Fibroblast of villous mesenchyme (primary cell): ENCODE data around the gene EXTL1. TPM values are rescaled to one million over a fixed set of nuclear protein-coding genes. Genes with fewer than 3 reads are reported as not detected.
A peak's percentile ranks its signal among the peaks of the same experiment; 100 is the strongest.

Source experiments
- DNase-seq: peaks from one replicate; pipeline ENCODE4 v3.0.0-alpha.2; 2010; ENCODE audit warnings: low read depth
- H3K4me3 ChIP-seq: 2 replicates; pipeline ENCODE4 v1.5.1; 2011; ENCODE audit warnings: low read depth, mild to moderate bottlenecking, low read length
- total RNA-seq: library from RNA; depleted of rRNA; stranded (reverse); fragments of >200 nt; gene quantifications from 2 replicates; pipeline ENCODE4 v1.2.3, GENCODE V29; 2012
- TF ChIP-seq, protein P1 (sequence below): IDR thresholded peaks from 2 replicates; pipeline ENCODE4 v1.5.1; 2012; ENCODE audit warnings: low read depth, mild to moderate bottlenecking, low read length; ENCODE audit not compliant: insufficient read depth

Gene EXTL1
- total RNA-seq, 1 donor = 6.0 TPM

DNA sequence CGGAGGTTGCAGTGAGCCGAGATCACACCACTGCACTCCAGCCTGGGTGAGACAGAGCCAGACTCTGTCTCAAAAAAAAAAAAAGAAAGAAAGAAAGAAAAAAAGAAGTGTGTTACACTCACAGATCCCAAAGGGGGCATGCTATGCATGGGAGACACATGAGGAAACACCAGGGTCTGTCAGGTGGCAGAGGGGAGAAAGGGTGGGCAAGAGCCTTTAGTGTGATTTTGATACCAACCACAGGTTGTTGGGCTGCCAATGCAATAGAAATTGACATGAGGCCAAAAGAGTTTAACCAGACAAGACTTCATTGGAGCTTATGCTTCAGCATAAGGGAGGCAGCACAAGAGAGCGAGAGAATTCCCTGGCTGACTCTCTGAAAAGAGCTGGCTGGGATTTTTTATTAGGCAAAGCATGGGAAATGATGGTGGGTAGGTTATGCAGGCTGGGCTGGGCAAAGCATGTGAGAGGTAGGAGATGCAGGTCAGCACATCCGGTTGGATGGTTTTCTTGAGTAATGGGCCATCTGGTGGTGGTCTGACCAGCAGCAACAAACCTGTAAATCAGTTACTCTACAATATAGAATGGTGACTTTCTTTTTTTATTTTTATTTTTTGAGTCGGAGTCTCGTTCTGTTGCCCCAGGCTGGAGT lies 11.7 kb upstream of the EXTL1 start:
- H3K4me3 ChIP-seq = no peak overlapping the region
- TF ChIP-seq, protein P1, sequence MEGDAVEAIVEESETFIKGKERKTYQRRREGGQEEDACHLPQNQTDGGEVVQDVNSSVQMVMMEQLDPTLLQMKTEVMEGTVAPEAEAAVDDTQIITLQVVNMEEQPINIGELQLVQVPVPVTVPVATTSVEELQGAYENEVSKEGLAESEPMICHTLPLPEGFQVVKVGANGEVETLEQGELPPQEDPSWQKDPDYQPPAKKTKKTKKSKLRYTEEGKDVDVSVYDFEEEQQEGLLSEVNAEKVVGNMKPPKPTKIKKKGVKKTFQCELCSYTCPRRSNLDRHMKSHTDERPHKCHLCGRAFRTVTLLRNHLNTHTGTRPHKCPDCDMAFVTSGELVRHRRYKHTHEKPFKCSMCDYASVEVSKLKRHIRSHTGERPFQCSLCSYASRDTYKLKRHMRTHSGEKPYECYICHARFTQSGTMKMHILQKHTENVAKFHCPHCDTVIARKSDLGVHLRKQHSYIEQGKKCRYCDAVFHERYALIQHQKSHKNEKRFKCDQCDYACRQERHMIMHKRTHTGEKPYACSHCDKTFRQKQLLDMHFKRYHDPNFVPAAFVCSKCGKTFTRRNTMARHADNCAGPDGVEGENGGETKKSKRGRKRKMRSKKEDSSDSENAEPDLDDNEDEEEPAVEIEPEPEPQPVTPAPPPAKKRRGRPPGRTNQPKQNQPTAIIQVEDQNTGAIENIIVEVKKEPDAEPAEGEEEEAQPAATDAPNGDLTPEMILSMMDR = peak; percentile 15
- no peak for DNase-seq

DNA sequence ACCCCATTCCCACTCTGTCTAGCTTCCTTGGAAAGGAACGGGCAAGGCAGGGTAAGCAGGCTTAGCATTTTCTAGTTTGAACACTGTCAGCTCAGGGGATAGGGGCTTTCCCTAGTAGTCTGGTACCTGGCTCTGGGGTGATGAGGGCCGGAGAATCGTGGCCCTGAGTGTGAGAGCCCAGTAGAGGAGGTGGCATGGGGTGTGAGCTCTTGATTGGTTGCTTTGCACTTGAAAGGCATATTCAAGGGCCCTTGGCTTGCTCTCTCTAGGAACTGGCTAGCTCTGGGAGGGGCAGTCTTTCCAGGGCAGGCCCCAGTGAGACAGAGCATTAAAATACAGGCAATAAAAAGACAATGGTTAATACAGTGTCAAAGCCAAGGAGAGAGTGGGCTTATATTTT lies 10.8 kb upstream of the EXTL1 start:
- H3K4me3 ChIP-seq = no peak overlapping the region
- DNase-seq = no peak
- TF ChIP-seq, protein P1 = no peak

DNA sequence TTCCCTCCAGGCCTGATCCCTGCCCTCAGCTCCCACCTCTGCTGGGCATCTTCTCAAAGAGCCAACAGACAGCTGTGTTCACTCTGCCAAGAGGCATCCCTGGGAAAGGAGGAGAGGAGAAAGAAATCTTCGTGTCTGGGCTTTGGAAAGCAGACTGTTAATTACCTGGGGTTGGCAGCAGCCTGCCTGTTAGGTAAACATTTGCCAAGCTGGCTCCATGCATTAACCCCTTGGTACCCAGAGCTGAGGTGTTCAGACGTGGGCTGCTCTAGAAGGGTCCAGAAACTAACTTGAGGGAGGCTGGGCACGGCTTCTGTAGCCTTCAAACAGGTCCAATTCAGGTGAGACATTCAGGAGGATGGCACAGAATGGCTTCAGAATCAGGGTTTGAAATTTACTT lies 8.7 kb upstream of the EXTL1 start:
- no peak for DNase-seq
- no peak overlapping the region for H3K4me3 ChIP-seq
- TF ChIP-seq, protein P1 = no peak

DNA sequence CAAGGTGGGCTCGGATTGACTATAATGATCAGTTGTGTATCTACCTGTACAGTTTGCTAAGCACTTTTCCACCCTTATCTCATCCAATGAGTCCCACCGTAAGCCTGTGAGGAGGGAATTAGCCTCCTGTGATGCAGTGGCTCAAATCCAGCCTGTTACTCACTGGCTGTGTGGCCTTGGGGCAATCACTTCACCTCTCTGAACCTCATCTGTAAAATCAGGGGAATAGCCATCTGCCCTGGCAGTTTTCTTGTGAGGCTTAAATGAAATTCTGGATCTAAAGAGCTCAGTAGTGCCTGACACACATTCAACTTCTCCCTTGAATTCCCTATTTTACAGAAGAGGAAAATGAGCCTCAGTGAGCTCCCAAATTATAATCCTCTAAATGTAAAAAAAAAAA lies 7.4 kb upstream of the EXTL1 start:
- TF ChIP-seq, protein P1 = no peak
- no peak for DNase-seq
- H3K4me3 ChIP-seq = no peak overlapping the region

DNA sequence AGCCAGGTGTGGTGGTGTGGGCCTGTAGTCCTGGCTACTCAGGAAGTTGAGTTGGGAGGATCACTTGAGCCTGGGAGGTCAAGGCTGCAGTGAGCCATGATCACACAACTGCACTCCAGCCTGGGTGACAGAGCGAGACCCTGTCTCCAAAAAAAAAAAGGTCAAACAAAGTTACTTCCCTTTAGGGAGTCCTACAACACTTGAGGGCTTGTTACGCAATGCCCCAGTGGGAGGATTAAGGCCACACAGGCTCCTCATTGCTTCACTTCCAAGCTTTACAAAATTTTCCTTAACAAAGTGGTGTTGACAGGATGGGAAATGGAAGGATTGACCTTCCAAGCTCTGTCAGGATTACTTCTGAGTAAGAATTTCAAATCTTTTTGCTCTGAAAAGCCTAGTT lies 6.2 kb upstream of the EXTL1 start:
- H3K4me3 ChIP-seq = no peak overlapping the region
- DNase-seq = peak; percentile 95
- TF ChIP-seq, protein P1 = no peak

DNA sequence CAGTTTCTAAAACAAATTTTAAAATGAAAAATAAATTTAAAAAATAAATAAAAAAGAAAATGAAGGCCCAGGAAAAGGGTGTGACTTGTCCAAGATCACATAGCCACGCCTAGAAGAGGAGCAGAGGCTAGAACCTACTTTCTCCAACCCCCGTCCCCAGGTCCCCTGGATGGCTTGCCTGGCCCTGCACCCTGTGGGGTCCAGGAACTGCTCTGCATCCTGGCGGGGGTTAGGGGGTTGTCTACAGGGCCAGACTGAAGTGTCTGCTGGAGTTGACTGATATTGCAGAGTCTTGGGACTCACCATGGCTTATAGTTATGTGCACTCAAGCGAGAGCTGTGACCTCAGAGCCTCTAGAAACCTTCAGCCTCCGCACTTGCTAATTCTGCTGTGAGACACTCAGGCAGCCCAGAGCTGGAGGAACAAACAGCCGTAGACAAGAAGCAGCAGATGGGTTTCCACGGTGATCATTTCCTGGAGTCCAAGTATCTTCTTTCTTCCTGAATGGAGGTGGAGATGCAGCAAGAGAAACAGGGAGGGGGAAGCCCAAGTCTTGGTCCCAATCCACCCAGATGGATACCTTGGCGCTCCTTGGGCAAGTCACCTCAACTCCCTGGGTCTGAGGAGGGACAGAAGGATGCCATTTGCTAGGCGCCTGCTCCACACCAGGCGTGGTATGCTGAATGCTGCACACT lies 5.2 kb upstream of the EXTL1 start:
- TF ChIP-seq, protein P1 = no peak
- no peak for DNase-seq
- no peak overlapping the region for H3K4me3 ChIP-seq
